SK-N-SH (cell line): ENCODE measurements around the gene TIMM29.

Experiments used
- EP300 ChIP-seq, 2 experiments: IDR thresholded peaks; 2 replicates each; pipeline versions ENCODE4 v1.4.0 to v1.6.1; 2012; ENCODE audit warnings: borderline replicate concordance in 1 of 2, low read depth in 1 of 2, low read length in 1 of 2
- TAF1 ChIP-seq: IDR thresholded peaks from 2 replicates; pipeline ENCODE4 v1.6.1; 2012; ENCODE audit warnings: low read depth, mild to moderate bottlenecking, low read length, moderate library complexity, borderline replicate concordance
- TF ChIP-seq, protein P1 (sequence below): IDR thresholded peaks from 2 replicates; pipeline ENCODE4 v1.4.0; 2012; ENCODE audit warnings: low read depth, borderline replicate concordance

DNA sequence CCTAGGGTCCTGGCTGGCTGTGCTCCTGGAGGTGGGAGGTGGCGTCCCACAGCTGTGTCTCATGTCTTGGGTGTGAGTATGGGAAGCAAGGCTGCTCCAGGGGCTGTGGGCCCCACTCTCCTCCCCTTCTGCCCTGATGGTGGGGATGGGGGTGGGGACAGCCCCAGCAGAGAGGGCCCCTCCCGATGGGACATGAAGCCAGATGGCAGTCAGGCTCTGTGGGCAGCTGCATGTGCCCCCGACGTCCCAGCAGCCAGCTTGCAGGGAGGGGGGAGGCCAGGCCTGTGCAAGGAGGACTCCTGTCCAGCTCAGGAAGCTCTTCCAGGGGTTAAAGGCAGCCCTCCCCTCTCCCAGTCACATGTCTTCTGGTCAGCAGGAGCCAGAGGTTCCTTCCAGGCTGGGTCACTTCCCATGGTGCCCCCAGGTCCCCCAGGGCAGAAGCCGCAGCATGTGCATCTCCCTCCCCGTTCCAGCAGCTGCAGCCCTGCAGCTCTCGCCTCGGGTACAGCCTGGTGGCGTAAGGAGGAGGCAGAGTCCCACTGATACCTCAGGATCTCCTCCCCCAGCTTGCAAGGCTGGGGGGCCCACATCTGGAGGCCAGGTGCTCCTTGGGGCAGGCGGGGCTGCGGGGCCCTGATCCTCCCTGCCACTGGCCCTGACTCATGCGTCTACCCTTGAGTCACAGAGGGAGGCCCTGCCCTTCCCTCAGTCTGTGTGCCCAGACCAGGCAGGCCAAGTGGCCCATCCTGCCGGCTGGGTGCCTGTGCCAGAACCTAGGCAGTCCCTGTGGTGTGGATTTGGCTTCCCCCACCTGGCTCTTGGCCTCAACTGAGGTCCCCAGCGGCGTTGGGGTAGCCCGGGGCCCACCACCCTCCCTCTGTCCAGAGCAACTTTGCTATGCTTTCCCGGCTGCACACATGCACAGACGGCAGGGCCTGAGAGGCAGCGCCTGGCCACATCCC, 13.2 kb upstream of the TIMM29 start:
- TF ChIP-seq EP300 (IDR thresholded peaks at IDR 0.05; ENCODE audit: borderline replicate concordance in 1 of 2, low read depth in 1 of 2, low read length in 1 of 2): peak in 1 of 2 experiments; percentile 38; a peak in 2 of 4 replicates
- TF ChIP-seq, protein P1, sequence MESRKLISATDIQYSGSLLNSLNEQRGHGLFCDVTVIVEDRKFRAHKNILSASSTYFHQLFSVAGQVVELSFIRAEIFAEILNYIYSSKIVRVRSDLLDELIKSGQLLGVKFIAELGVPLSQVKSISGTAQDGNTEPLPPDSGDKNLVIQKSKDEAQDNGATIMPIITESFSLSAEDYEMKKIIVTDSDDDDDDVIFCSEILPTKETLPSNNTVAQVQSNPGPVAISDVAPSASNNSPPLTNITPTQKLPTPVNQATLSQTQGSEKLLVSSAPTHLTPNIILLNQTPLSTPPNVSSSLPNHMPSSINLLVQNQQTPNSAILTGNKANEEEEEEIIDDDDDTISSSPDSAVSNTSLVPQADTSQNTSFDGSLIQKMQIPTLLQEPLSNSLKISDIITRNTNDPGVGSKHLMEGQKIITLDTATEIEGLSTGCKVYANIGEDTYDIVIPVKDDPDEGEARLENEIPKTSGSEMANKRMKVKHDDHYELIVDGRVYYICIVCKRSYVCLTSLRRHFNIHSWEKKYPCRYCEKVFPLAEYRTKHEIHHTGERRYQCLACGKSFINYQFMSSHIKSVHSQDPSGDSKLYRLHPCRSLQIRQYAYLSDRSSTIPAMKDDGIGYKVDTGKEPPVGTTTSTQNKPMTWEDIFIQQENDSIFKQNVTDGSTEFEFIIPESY: no peak
- 0 out of 2 replicates have a peak, but pooled peaks have one; percentile 38 for TF ChIP-seq TAF1
